Dedifferentiated amniotic fluid mesenchymal stem cell (primary cell): Measurements from ENCODE around the gene TMEM250.
"Not testable (repeated sequence)": the region's sequence is repeated elsewhere in the genome, so short reads cannot be mapped to it uniquely, and the experiment has no call there.

Experiments
- DNase-seq: peaks from one replicate; pipeline ENCODE4 v3.0.0-alpha.2; 2016; ENCODE audit errors: extremely low spot score

Gene TMEM250, protein sequence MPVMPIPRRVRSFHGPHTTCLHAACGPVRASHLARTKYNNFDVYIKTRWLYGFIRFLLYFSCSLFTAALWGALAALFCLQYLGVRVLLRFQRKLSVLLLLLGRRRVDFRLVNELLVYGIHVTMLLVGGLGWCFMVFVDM

GRCh38 chr9:136118320-136119060 is at the start of gene TMEM250:
TSS of gene TMEM250 (minus strand) at chr9:136118875. CDS start at chr9:136116900, 1,975 bp downstream.
- DNase-seq, result peak; percentile 92

- no peak for DNase-seq
These were observed 44.7 kb upstream of the TMEM250 start for GRCh38 chr9:136163248-136163850.

GRCh38 chr9:136160995-136161610 is 42.4 kb upstream of the TMEM250 start:
- DNase-seq, result no peak

GRCh38 chr9:136160381-136160841 is 41.7 kb upstream of the TMEM250 start:
- DNase-seq, result no peak

GRCh38 chr9:136159851-136160250 is 41.2 kb upstream of the TMEM250 start:
- DNase-seq, result no peak

DNA sequence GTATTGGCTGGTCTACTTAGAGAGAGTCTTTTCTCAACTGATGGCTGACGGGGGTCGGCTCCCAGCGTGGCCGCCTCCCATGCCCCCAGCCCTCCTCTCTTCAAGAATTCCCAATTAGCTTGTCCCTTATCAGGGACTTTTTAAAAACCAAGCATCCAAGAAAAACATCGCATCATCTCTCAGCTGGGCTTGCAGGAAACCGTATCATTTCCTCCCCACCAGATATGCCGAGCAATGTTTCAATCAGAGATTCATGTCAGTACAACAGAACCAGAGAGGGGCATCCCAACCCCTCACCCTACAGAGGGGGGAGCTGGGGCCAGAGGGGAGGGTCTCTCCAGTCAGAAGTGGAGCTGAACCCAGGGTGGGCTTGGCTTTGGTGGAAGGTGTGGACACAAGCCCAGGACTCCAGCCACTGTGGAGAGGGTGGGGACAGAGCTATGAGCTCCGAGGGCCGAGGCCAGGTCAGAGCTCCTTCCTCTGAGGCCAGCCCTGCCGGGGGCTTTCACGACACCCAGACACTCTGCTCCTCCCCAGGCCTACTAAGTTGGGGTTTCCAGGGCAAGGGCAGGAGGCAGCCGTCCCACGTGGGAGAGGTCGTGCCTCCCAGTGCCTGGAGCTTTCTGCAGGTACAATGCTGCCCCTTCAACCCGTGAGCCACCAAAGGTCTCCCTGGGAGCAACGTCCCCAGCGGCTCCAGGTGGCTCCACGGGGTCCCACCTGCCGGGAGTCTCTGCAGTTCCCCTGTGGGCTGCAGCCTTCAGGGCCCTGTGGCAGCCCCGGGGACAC is 39.0 kb upstream of the TMEM250 start:
- DNase-seq, result no peak

- DNase-seq, result no peak
These were observed 37.8 kb upstream of the TMEM250 start for GRCh38 chr9:136156209-136157120.

DNA sequence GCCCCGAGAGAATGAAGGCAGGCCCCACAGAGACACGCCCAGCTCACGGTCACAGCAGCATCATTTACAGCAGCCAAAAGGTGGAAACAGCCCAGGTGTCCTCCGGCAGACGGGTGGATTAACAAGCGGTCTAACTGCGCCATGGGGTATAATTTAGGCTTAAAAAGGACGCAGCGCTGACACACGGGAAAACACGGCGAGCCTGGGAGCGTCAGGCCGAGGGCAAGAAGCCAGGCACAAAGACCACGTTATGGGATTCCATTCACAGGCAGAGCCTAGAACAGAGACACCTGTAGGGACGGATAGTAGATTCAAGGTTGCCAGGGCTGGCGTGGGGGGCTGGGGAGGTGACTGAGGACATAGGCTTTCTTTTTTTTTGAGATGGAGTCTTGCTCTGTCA is 36.9 kb upstream of the TMEM250 start:
- DNase-seq, result no peak

GRCh38 chr9:136154943-136155342 is 36.3 kb upstream of the TMEM250 start:
- DNase-seq, result no peak

- DNase-seq, result no peak
These were observed 34.8 kb upstream of the TMEM250 start for GRCh38 chr9:136153381-136154065.

- no peak for DNase-seq
These were observed 34.3 kb upstream of the TMEM250 start for GRCh38 chr9:136152931-136153330.

DNA sequence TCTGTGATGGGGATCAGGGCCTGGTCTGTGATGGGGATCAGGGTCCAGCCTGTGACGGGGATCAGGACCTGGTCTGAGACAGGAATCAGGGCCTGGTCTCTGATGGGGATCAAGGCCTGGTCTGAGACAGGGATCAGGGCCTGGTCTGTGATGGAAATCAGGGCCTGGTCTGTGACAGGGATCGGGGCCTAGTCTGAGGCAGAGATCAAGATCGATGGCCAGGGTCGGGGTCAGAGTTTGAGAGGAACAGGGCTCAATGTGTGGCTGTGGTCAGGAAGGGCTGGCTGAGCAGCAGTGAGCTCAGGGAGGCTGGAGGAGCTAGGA is 33.8 kb upstream of the TMEM250 start:
- no peak for DNase-seq

GRCh38 chr9:136151848-136152542 is 33.3 kb upstream of the TMEM250 start:
- DNase-seq, result no peak

DNA sequence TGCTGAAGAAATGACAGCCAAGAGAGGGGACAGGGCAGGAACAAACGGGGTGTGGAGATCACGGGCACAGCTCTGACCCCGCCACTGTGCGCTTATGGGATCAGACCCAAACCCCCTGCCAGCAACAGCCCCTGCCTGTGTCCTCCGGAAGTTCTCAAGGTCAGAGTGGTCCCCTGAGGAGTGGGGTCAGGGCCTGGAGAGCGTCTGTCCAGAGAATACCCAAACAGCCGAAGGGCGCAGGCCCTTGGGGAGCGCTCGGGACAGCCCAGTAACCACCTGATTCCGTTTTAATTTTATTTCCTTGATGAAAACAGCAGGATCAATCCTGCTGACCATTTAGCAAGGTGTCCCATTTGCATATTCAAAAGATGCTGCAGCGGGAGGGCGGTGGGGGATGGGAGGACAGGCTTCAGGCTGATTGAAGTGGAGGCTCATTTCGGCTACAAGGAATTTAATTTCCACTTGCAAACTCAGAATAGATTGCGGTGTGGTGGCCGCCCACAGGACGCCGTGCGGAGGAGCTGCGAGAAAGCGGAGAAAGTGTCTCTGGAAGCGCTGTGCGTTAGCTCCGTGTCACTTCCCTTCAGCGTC is 32.6 kb upstream of the TMEM250 start:
- no peak for DNase-seq

GRCh38 chr9:136150664-136151213 is 32.1 kb upstream of the TMEM250 start:
- not testable (repeated sequence) for DNase-seq

- DNase-seq, result no peak
These were observed 31.2 kb upstream of the TMEM250 start for GRCh38 chr9:136149853-136150252.

- no peak for DNase-seq
These were observed 30.7 kb upstream of the TMEM250 start for GRCh38 chr9:136149337-136149736.

DNA sequence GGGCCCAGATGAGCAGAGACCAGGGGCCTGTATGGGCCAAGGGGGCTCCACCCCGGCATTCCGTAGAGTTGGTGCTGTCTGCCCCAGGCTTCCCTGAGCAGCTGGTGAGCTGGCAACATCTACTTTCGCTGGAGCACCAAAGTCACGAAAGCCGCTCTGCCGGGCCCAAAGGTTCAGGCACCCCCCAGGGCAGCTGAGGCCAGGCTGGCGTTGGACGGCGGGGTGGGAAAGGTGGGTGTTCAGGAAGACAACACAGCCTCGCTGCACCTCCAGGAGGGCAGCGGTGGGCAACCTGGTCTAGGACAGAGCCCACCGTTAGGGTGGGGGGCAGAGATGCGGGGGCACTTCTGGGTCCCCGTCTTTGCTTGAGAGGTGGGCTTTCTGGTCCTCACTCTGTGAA is 30.1 kb upstream of the TMEM250 start:
- DNase-seq, result no peak
